Measurements from ENCODE around the gene ROPN1B.
"Not testable (repeated sequence)": the region's sequence is repeated elsewhere in the genome, so short reads cannot be mapped to it uniquely, and the experiment has no call there.

GRCh38 chr3:125984951-125985350 is 16.0 kb downstream of the ROPN1B start:
- TF ChIP-seq, protein P1, sequence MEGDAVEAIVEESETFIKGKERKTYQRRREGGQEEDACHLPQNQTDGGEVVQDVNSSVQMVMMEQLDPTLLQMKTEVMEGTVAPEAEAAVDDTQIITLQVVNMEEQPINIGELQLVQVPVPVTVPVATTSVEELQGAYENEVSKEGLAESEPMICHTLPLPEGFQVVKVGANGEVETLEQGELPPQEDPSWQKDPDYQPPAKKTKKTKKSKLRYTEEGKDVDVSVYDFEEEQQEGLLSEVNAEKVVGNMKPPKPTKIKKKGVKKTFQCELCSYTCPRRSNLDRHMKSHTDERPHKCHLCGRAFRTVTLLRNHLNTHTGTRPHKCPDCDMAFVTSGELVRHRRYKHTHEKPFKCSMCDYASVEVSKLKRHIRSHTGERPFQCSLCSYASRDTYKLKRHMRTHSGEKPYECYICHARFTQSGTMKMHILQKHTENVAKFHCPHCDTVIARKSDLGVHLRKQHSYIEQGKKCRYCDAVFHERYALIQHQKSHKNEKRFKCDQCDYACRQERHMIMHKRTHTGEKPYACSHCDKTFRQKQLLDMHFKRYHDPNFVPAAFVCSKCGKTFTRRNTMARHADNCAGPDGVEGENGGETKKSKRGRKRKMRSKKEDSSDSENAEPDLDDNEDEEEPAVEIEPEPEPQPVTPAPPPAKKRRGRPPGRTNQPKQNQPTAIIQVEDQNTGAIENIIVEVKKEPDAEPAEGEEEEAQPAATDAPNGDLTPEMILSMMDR (conservative IDR thresholded peaks at IDR 0.05; ENCODE audit: low read depth, low read length) = not testable (repeated sequence)
- TF ChIP-seq EZH2 (IDR thresholded peaks at IDR 0.05; ENCODE audit: borderline replicate concordance, low read depth, low read length, poor library complexity, severe bottlenecking) = not testable (repeated sequence)
